ENCODE results near the gene AK5. TPM values are rescaled to one million over a fixed set of nuclear protein-coding genes. Genes with fewer than 3 reads are reported as not detected.

AK5 gene
- total and polyA plus RNA-seq, 5 donors from 2014 or later: 7.3 to 22.5 (median 9.7) TPM

- DNase-seq (no peak), ATAC-seq (ENCODE audit: low read depth in 2 of 2) (no peak)
- Mint-ChIP-seq H3K27ac (peak overlapping the region in 1 of 3 donors; percentile 59), H3K4me3 (no peak overlapping the region), H3K36me3 (peaks cover 15% of the 10 kb centered on the region), H3K4me1 (peaks cover 0 to 15% (median 2%) of the 10 kb centered on the region in 4 donors), H3K27me3 (peaks cover 4% of the 10 kb centered on the region), H3K9me3 (no peaks in the 10 kb centered on the region)
- H3K4me1 ChIP-seq (ENCODE audit: control insufficient read depth, insufficient read depth, low read length, poor library complexity, severe bottlenecking): no peaks in the 10 kb centered on the region
- no peaks in the 10 kb centered on the region for H3K9me3 ChIP-seq (ENCODE audit: control insufficient read depth in 2 of 2, low read length in 2 of 2)
- no peaks in the 10 kb centered on the region for H3K27me3 ChIP-seq (ENCODE audit: control insufficient read depth, insufficient read depth, low read length)
- H3K36me3 ChIP-seq (ENCODE audit: control insufficient read depth, insufficient read depth, low read length): no peaks in the 10 kb centered on the region
- no peak overlapping the region for H3K4me3 ChIP-seq (ENCODE audit: low read depth, low read length)
- no peak overlapping the region for H3K27ac ChIP-seq (ENCODE audit: insufficient read depth, low read length, poor library complexity, severe bottlenecking)
Measured at GRCh38 chr1:77465922-77466321, 184.1 kb downstream of the AK5 start.

GRCh38 chr1:77467021-77467595, 185.3 kb downstream of the AK5 start:
- H3K27ac Mint-ChIP-seq: peak overlapping the region in 1 of 3 donors; percentile 44
- ATAC-seq (ENCODE audit: low read depth in 2 of 2): no peak
- Histone ChIP-seq H3K27me3 (ENCODE audit: control insufficient read depth, insufficient read depth, low read length) (no peaks in the 10 kb centered on the region), H3K4me3 (ENCODE audit: low read depth, low read length) (no peak overlapping the region), H3K4me1 (ENCODE audit: control insufficient read depth, insufficient read depth, low read length, poor library complexity, severe bottlenecking) (no peaks in the 10 kb centered on the region), H3K36me3 (ENCODE audit: control insufficient read depth, insufficient read depth, low read length) (no peaks in the 10 kb centered on the region), H3K27ac (ENCODE audit: insufficient read depth, low read length, poor library complexity, severe bottlenecking) (no peak overlapping the region), H3K9me3 (ENCODE audit: control insufficient read depth in 2 of 2, low read length in 2 of 2) (no peaks in the 10 kb centered on the region)
- H3K36me3 Mint-ChIP-seq: peaks cover 15% of the 10 kb centered on the region
- H3K4me1 Mint-ChIP-seq: peaks cover 0 to 15% (median 2%) of the 10 kb centered on the region in 4 donors
- peaks cover 4% of the 10 kb centered on the region for H3K27me3 Mint-ChIP-seq
- no peaks in the 10 kb centered on the region for H3K9me3 Mint-ChIP-seq
- no peak for DNase-seq
- H3K4me3 Mint-ChIP-seq: no peak overlapping the region

- H3K36me3 Mint-ChIP-seq: peaks cover 15% of the 10 kb centered on the region
- H3K36me3 ChIP-seq (ENCODE audit: control insufficient read depth, insufficient read depth, low read length): no peaks in the 10 kb centered on the region
- no peaks in the 10 kb centered on the region for H3K9me3 Mint-ChIP-seq
- ATAC-seq (ENCODE audit: low read depth in 2 of 2) (no peak), DNase-seq (no peak)
- no peaks in the 10 kb centered on the region for H3K4me1 ChIP-seq (ENCODE audit: control insufficient read depth, insufficient read depth, low read length, poor library complexity, severe bottlenecking)
- H3K9me3 ChIP-seq (ENCODE audit: control insufficient read depth in 2 of 2, low read length in 2 of 2): no peaks in the 10 kb centered on the region
- no peaks in the 10 kb centered on the region for H3K27me3 ChIP-seq (ENCODE audit: control insufficient read depth, insufficient read depth, low read length)
- peak overlapping the region in 1 of 3 donors; percentile 44 for H3K27ac Mint-ChIP-seq
- peaks cover 4% of the 10 kb centered on the region for H3K27me3 Mint-ChIP-seq
- no peak overlapping the region for H3K4me3 Mint-ChIP-seq
- no peak overlapping the region for H3K27ac ChIP-seq (ENCODE audit: insufficient read depth, low read length, poor library complexity, severe bottlenecking)
- H3K4me1 Mint-ChIP-seq: peaks cover 0 to 15% (median 2%) of the 10 kb centered on the region in 4 donors
- no peak overlapping the region for H3K4me3 ChIP-seq (ENCODE audit: low read depth, low read length)
Measured at GRCh38 chr1:77467741-77468140, 185.9 kb downstream of the AK5 start.

GRCh38 chr1:77468257-77468948, 186.6 kb downstream of the AK5 start:
- Histone ChIP-seq H3K4me3 (ENCODE audit: low read depth, low read length) (no peak overlapping the region), H3K27me3 (ENCODE audit: control insufficient read depth, insufficient read depth, low read length) (no peaks in the 10 kb centered on the region), H3K27ac (ENCODE audit: insufficient read depth, low read length, poor library complexity, severe bottlenecking) (no peak overlapping the region), H3K36me3 (ENCODE audit: control insufficient read depth, insufficient read depth, low read length) (no peaks in the 10 kb centered on the region), H3K9me3 (ENCODE audit: control insufficient read depth in 2 of 2, low read length in 2 of 2) (no peaks in the 10 kb centered on the region), H3K4me1 (ENCODE audit: control insufficient read depth, insufficient read depth, low read length, poor library complexity, severe bottlenecking) (no peaks in the 10 kb centered on the region)
- no peak overlapping the region for H3K27ac Mint-ChIP-seq
- no peaks in the 10 kb centered on the region for H3K9me3 Mint-ChIP-seq
- no peak for ATAC-seq (ENCODE audit: low read depth in 2 of 2)
- H3K36me3 Mint-ChIP-seq: peaks cover 15% of the 10 kb centered on the region
- H3K27me3 Mint-ChIP-seq: peaks cover 7% of the 10 kb centered on the region
- no peak for DNase-seq
- H3K4me1 Mint-ChIP-seq: peaks cover 0 to 15% (median 1%) of the 10 kb centered on the region in 4 donors
- H3K4me3 Mint-ChIP-seq: no peak overlapping the region

GRCh38 chr1:77468949-77469710, 187.3 kb downstream of the AK5 start:
- H3K36me3 Mint-ChIP-seq: peaks cover 10% of the 10 kb centered on the region
- H3K9me3 Mint-ChIP-seq: no peaks in the 10 kb centered on the region
- Histone ChIP-seq H3K27ac (ENCODE audit: insufficient read depth, low read length, poor library complexity, severe bottlenecking) (no peak overlapping the region), H3K4me1 (ENCODE audit: control insufficient read depth, insufficient read depth, low read length, poor library complexity, severe bottlenecking) (no peaks in the 10 kb centered on the region), H3K9me3 (ENCODE audit: control insufficient read depth in 2 of 2, low read length in 2 of 2) (no peaks in the 10 kb centered on the region), H3K27me3 (ENCODE audit: control insufficient read depth, insufficient read depth, low read length) (no peaks in the 10 kb centered on the region), H3K36me3 (ENCODE audit: control insufficient read depth, insufficient read depth, low read length) (no peaks in the 10 kb centered on the region), H3K4me3 (ENCODE audit: low read depth, low read length) (no peak overlapping the region)
- ATAC-seq (ENCODE audit: low read depth in 2 of 2) (no peak), DNase-seq (no peak)
- no peak overlapping the region for H3K4me3 Mint-ChIP-seq
- peak overlapping the region in 1 of 3 donors; percentile 12 for H3K27ac Mint-ChIP-seq
- H3K4me1 Mint-ChIP-seq: peaks cover 0 to 11% (median 1%) of the 10 kb centered on the region in 4 donors
- peaks cover 11% of the 10 kb centered on the region for H3K27me3 Mint-ChIP-seq

- Histone ChIP-seq H3K36me3 (ENCODE audit: control insufficient read depth, insufficient read depth, low read length) (no peaks in the 10 kb centered on the region), H3K27me3 (ENCODE audit: control insufficient read depth, insufficient read depth, low read length) (no peaks in the 10 kb centered on the region), H3K9me3 (ENCODE audit: control insufficient read depth in 2 of 2, low read length in 2 of 2) (no peaks in the 10 kb centered on the region), H3K4me3 (ENCODE audit: low read depth, low read length) (no peak overlapping the region), H3K4me1 (ENCODE audit: control insufficient read depth, insufficient read depth, low read length, poor library complexity, severe bottlenecking) (no peaks in the 10 kb centered on the region), H3K27ac (ENCODE audit: insufficient read depth, low read length, poor library complexity, severe bottlenecking) (no peak overlapping the region)
- Mint-ChIP-seq H3K9me3 (no peaks in the 10 kb centered on the region), H3K4me1 (peaks cover 0 to 14% (median 4%) of the 10 kb centered on the region in 4 donors), H3K4me3 (no peak overlapping the region), H3K36me3 (peaks cover 4% of the 10 kb centered on the region), H3K27me3 (peaks cover 11% of the 10 kb centered on the region), H3K27ac (no peak overlapping the region)
- DNase-seq (no peak), ATAC-seq (ENCODE audit: low read depth in 2 of 2) (no peak)
Measured at GRCh38 chr1:77471691-77472090, 189.9 kb downstream of the AK5 start.

- no peak for DNase-seq
- peaks cover 0 to 14% (median 5%) of the 10 kb centered on the region in 4 donors for H3K4me1 Mint-ChIP-seq
- H3K36me3 Mint-ChIP-seq: peaks cover 16% of the 10 kb centered on the region
- no peaks in the 10 kb centered on the region for H3K36me3 ChIP-seq (ENCODE audit: control insufficient read depth, insufficient read depth, low read length)
- no peaks in the 10 kb centered on the region for H3K4me1 ChIP-seq (ENCODE audit: control insufficient read depth, insufficient read depth, low read length, poor library complexity, severe bottlenecking)
- no peak overlapping the region for H3K4me3 Mint-ChIP-seq
- no peak for ATAC-seq (ENCODE audit: low read depth in 2 of 2)
- peaks cover 12% of the 10 kb centered on the region for H3K27me3 Mint-ChIP-seq
- H3K27ac ChIP-seq (ENCODE audit: insufficient read depth, low read length, poor library complexity, severe bottlenecking): no peak overlapping the region
- peak overlapping the region in 1 of 3 donors; percentile 75 for H3K27ac Mint-ChIP-seq
- no peak overlapping the region for H3K4me3 ChIP-seq (ENCODE audit: low read depth, low read length)
- no peaks in the 10 kb centered on the region for H3K27me3 ChIP-seq (ENCODE audit: control insufficient read depth, insufficient read depth, low read length)
- H3K9me3 ChIP-seq (ENCODE audit: control insufficient read depth in 2 of 2, low read length in 2 of 2): no peaks in the 10 kb centered on the region
- H3K9me3 Mint-ChIP-seq: no peaks in the 10 kb centered on the region
Measured at GRCh38 chr1:77473690-77474089, 191.9 kb downstream of the AK5 start.
